Measurements from ENCODE around the gene ATP5PD.

The ATP5PD gene

DNA sequence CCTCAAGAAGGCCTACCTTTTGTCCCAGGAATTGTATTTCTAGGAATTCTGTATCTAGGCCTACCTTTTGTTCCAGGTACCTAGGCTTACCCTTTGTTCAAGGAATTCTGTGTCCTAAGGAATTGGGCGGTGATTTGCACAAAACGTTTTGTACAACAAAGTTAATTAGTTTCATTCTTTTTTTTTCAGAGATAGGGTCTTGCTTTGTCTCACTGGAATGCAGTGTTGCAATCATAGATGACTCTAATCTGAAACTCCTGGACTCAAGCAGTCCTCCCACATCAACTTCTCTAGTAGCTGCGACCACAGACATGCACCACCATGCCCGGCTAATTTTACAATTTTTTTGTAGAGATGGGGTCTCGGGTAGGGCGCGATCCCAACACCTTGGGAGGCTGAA is 52.3 kb downstream of the ATP5PD start:
- no peak for DNase-seq (ENCODE audit: low spot score)

GRCh38 chr17:74992223-74992622 is 54.5 kb downstream of the ATP5PD start:
- no peak for DNase-seq (ENCODE audit: low spot score)

- no peak for DNase-seq (ENCODE audit: low spot score)
Observed at GRCh38 chr17:74990581-74991105, 56.1 kb downstream of the ATP5PD start.

Measured in CD4-positive, alpha-beta T cell treated with Interleukin-2 at 100 ng/mL for 4 hours (primary cell).